Right atrium auricular region (tissue), 2 donors: ENCODE data around the gene IGSF9. TPM values are rescaled to one million over a fixed set of nuclear protein-coding genes. Genes with fewer than 3 reads are reported as not detected.

ENCODE experiments used
- DNase-seq: peaks from one replicate; pipeline ENCODE4 v3.0.0-alpha.2; 2019; ENCODE audit warnings: low spot score
- H3K27ac ChIP-seq, 2 donors: fragments of 200-600 bp; sonication (generic); 1 replicate in 1 of 2; 2 replicates in 1 of 2; pipeline ENCODE4 v1.5.1; 2016 to 2019
- H3K27me3 ChIP-seq, 2 donors: fragments of 200-600 bp; sonication (generic); one replicate each; pipeline versions ENCODE4 v1.5.1 to v1.6.0; 2017 to 2019
- H3K36me3 ChIP-seq: fragments of 200-600 bp; sonication (generic); one replicate; pipeline ENCODE4 v1.5.1; 2016
- H3K4me1 ChIP-seq, 2 donors: fragments of 200-600 bp; sonication (generic); one replicate each; pipeline versions ENCODE4 v1.5.1 to v1.6.0; 2017 to 2019
- H3K4me3 ChIP-seq, 2 donors: fragments of 200-600 bp; sonication (generic); 1 replicate in 1 of 2; 2 replicates in 1 of 2; pipeline ENCODE4 v1.5.1; 2017 to 2019; ENCODE audit warnings: mild to moderate bottlenecking in 1 of 2, moderate library complexity in 1 of 2
- H3K9me3 ChIP-seq, 2 donors: fragments of 200-600 bp; sonication (generic); one replicate each; pipeline ENCODE4 v1.5.1; 2019
- CTCF ChIP-seq, 2 donors: fragments of 200-600 bp; sonication (generic); IDR thresholded peaks; one replicate each; pipeline ENCODE4 v1.5.1; 2019; ENCODE audit warnings: antibody characterized with exemption in 2 of 2
- total RNA-seq, 2 donors: library from RNA; depleted of rRNA; stranded (reverse); fragments of >200 nt; gene quantifications; one replicate each; pipeline ENCODE4 v1.1.0, GENCODE V29; 2016

IGSF9 gene
- total RNA-seq, 2 donors from 2014 or later: 2.0 to 5.4 TPM

GRCh38 chr1:159990005-159990404 is 44.6 kb upstream of the IGSF9 start:
- no peak for DNase-seq
- Histone ChIP-seq H3K4me3 (no peak overlapping the region), H3K27ac (no peak overlapping the region), H3K36me3 (no peaks in the 10 kb centered on the region), H3K4me1 (peaks cover 0 to 10% of the 10 kb centered on the region in 2 donors), H3K9me3 (no peaks in the 10 kb centered on the region), H3K27me3 (no peaks in the 10 kb centered on the region)
- no peak for TF ChIP-seq CTCF (IDR thresholded peaks at IDR 0.05)

- peaks cover 0 to 10% of the 10 kb centered on the region in 2 donors for H3K4me1 ChIP-seq
- H3K27ac ChIP-seq: no peak overlapping the region
- no peaks in the 10 kb centered on the region for H3K9me3 ChIP-seq
- DNase-seq: no peak
- H3K27me3 ChIP-seq: no peaks in the 10 kb centered on the region
- H3K4me3 ChIP-seq: no peak overlapping the region
- TF ChIP-seq CTCF (IDR thresholded peaks at IDR 0.05): no peak
- no peaks in the 10 kb centered on the region for H3K36me3 ChIP-seq
Measured at GRCh38 chr1:159989581-159989980, 44.2 kb upstream of the IGSF9 start.

GRCh38 chr1:159988006-159988405 is 42.6 kb upstream of the IGSF9 start:
- Histone ChIP-seq H3K4me3 (no peak overlapping the region), H3K9me3 (no peaks in the 10 kb centered on the region), H3K4me1 (peaks cover 0 to 10% of the 10 kb centered on the region in 2 donors), H3K36me3 (no peaks in the 10 kb centered on the region), H3K27ac (peak overlapping the region in 1 of 2 donors; percentile 68), H3K27me3 (no peaks in the 10 kb centered on the region)
- DNase-seq: no peak
- TF ChIP-seq CTCF (IDR thresholded peaks at IDR 0.05): no peak

- H3K9me3 ChIP-seq: no peaks in the 10 kb centered on the region
- H3K4me3 ChIP-seq: no peak overlapping the region
- no peaks in the 10 kb centered on the region for H3K36me3 ChIP-seq
- peak overlapping the region; percentile 26 to 68 for H3K27ac ChIP-seq
- DNase-seq: no peak
- no peaks in the 10 kb centered on the region for H3K27me3 ChIP-seq
- peaks cover 0 to 10% of the 10 kb centered on the region in 2 donors for H3K4me1 ChIP-seq
- TF ChIP-seq CTCF (IDR thresholded peaks at IDR 0.05): no peak
Measured at GRCh38 chr1:159987186-159987585, 41.8 kb upstream of the IGSF9 start.

- H3K27me3 ChIP-seq: no peaks in the 10 kb centered on the region
- no peak for TF ChIP-seq CTCF (IDR thresholded peaks at IDR 0.05)
- no peaks in the 10 kb centered on the region for H3K36me3 ChIP-seq
- no peaks in the 10 kb centered on the region for H3K9me3 ChIP-seq
- no peak overlapping the region for H3K4me3 ChIP-seq
- H3K27ac ChIP-seq: peak overlapping the region in 1 of 2 donors; percentile 68
- no peak for DNase-seq
- peaks cover 0 to 5% of the 10 kb centered on the region in 2 donors for H3K4me1 ChIP-seq
Measured at GRCh38 chr1:159986531-159986930, 41.1 kb upstream of the IGSF9 start.

- Histone ChIP-seq H3K27ac (no peak overlapping the region), H3K36me3 (no peaks in the 10 kb centered on the region), H3K4me1 (peaks cover 0 to under 1% of the 10 kb centered on the region in 2 donors), H3K4me3 (no peak overlapping the region), H3K9me3 (no peaks in the 10 kb centered on the region), H3K27me3 (no peaks in the 10 kb centered on the region)
- TF ChIP-seq CTCF (IDR thresholded peaks at IDR 0.05): no peak
- DNase-seq: no peak
Measured at GRCh38 chr1:159986093-159986492, 40.7 kb upstream of the IGSF9 start.
